HCT116 (cell line): ENCODE measurements around the gene PCDHGB3.

ENCODE experiments used
- CTCF ChIP-seq, 3 experiments: fragments of 200-600 bp in 1 of 3; sonication (generic) in 1 of 3; IDR thresholded peaks in 2 of 3; conservative IDR thresholded peaks in 1 of 3; 2 replicates each; pipeline ENCODE4 v1.5.1; 2012 to 2017; ENCODE audit warnings: low read depth in 2 of 3, low read length in 2 of 3, antibody characterized with exemption in 1 of 3, borderline replicate concordance in 1 of 3, control low read depth in 1 of 3, mild to moderate bottlenecking in 1 of 3, mixed read lengths in 1 of 3, mixed run types in 1 of 3, moderate library complexity in 1 of 3; ENCODE audit not compliant: insufficient read depth in 1 of 3
- TCF7L2 ChIP-seq: IDR thresholded peaks from 2 replicates; pipeline ENCODE4 v1.7.0; 2011; ENCODE audit warnings: borderline replicate concordance, inconsistent platforms; ENCODE audit not compliant: insufficient read depth, insufficient read length; ENCODE audit errors: extremely low read depth

- TF ChIP-seq CTCF (IDR thresholded peaks at IDR 0.05 in 2 of 3, conservative IDR thresholded peaks at IDR 0.05 in 1 of 3; ENCODE audit: borderline replicate concordance in 1 of 3, insufficient read depth in 1 of 3, low read depth in 2 of 3, low read length in 2 of 3) (peak; percentile 47 to 62 (median 57); a peak in 5 of 6 replicates), TCF7L2 (no peak)
These were observed 32.7 kb downstream of the PCDHGB3 start, which contains the start of gene PCDHGA9 for GRCh38 chr5:141402553-141403243.
